ENCODE measurements around the gene XRCC1.
"Not testable (repeated sequence)": the region's sequence is repeated elsewhere in the genome, so short reads cannot be mapped to it uniquely, and the experiment has no call there.

The XRCC1 gene

GRCh38 chr19:43553656-43554055 is 21.7 kb downstream of the XRCC1 start:
- no peak for DNase-seq (ENCODE audit: low spot score)
- in situ Hi-C loops (cut with MboI; ENCODE audit: low pct_unique_long_range_greater_than_20kb, low sequenced_read_pairs, unreplicated experiment): no loop called here
- TF ChIP-seq CTCF (IDR thresholded peaks at IDR 0.05; ENCODE audit: extremely low read depth, insufficient read depth, missing control alignments): no peak

GRCh38 chr19:43552616-43553015 is 22.7 kb downstream of the XRCC1 start:
- DNase-seq (ENCODE audit: low spot score): no peak
- in situ Hi-C loops (cut with MboI; ENCODE audit: low pct_unique_long_range_greater_than_20kb, low sequenced_read_pairs, unreplicated experiment): no loop called here
- no peak for TF ChIP-seq CTCF (IDR thresholded peaks at IDR 0.05; ENCODE audit: extremely low read depth, insufficient read depth, missing control alignments)

GRCh38 chr19:43552198-43552450 is 23.2 kb downstream of the XRCC1 start:
- in situ Hi-C loops (cut with MboI; ENCODE audit: low pct_unique_long_range_greater_than_20kb, low sequenced_read_pairs, unreplicated experiment): no loop called here
- DNase-seq (ENCODE audit: low spot score): no peak
- no peak for TF ChIP-seq CTCF (IDR thresholded peaks at IDR 0.05; ENCODE audit: extremely low read depth, insufficient read depth, missing control alignments)

- no peak for TF ChIP-seq CTCF (IDR thresholded peaks at IDR 0.05; ENCODE audit: extremely low read depth, insufficient read depth, missing control alignments)
- in situ Hi-C loops (cut with MboI; ENCODE audit: low pct_unique_long_range_greater_than_20kb, low sequenced_read_pairs, unreplicated experiment): no loop called here
- no peak for DNase-seq (ENCODE audit: low spot score)
Measured at GRCh38 chr19:43551399-43552197, 23.7 kb downstream of the XRCC1 start.

GRCh38 chr19:43548706-43549105 is 26.6 kb downstream of the XRCC1 start:
- no peak for TF ChIP-seq CTCF (IDR thresholded peaks at IDR 0.05; ENCODE audit: extremely low read depth, insufficient read depth, missing control alignments)
- in situ Hi-C loops (cut with MboI; ENCODE audit: low pct_unique_long_range_greater_than_20kb, low sequenced_read_pairs, unreplicated experiment): no loop called here
- no peak for DNase-seq (ENCODE audit: low spot score)

GRCh38 chr19:43547926-43548325 is 27.4 kb downstream of the XRCC1 start:
- in situ Hi-C loops (cut with MboI; ENCODE audit: low pct_unique_long_range_greater_than_20kb, low sequenced_read_pairs, unreplicated experiment); DNase-seq (ENCODE audit: low spot score): not testable (repeated sequence)

GRCh38 chr19:43546581-43546980 is 28.7 kb downstream of the XRCC1 start:
- no peak for DNase-seq (ENCODE audit: low spot score)
- in situ Hi-C loops (cut with MboI; ENCODE audit: low pct_unique_long_range_greater_than_20kb, low sequenced_read_pairs, unreplicated experiment): no loop called here
- no peak for TF ChIP-seq CTCF (IDR thresholded peaks at IDR 0.05; ENCODE audit: extremely low read depth, insufficient read depth, missing control alignments)
